ENCODE results near the gene CDKN1A. TPM values are rescaled to one million over a fixed set of nuclear protein-coding genes. Genes with fewer than 3 reads are reported as not detected.
A peak's percentile ranks its signal among the peaks of the same experiment; 100 is the strongest.

The CDKN1A gene
- total RNA-seq, 1 experiment from 2014 or later = 17.4 TPM

- peaks cover 23 to 26% of the 10 kb centered on the region in 2 experiments for H3K4me1 Mint-ChIP-seq
Measured at GRCh38 chr6:36649701-36650484, 28.6 kb upstream of the CDKN1A start.

More at GRCh38 chr6:36649701-36650484, 28.6 kb upstream of the CDKN1A start:
- Histone ChIP-seq H3K18ac (ENCODE audit: insufficient read length, low read depth, low read length) (no peak overlapping the region), H3T11ph (ENCODE audit: low read length) (no peak overlapping the region), H3K27ac (ENCODE audit: insufficient read length, low read depth, low read length) (no peak overlapping the region), H2BK5ac (ENCODE audit: insufficient read length, low read length) (no peak overlapping the region), H3K23me2 (ENCODE audit: insufficient read length, low read depth, low read length, poor library complexity, severe bottlenecking) (no peaks in the 10 kb centered on the region), H2BK20ac (ENCODE audit: low read depth, low read length, poor library complexity, severe bottlenecking) (no peak overlapping the region), H3K27me3 (ENCODE audit: insufficient read depth, low read length) (no peaks in the 10 kb centered on the region), H3K9me3 (ENCODE audit: control insufficient read depth, low read depth, low read length) (no peaks in the 10 kb centered on the region), H4K8ac (replicated peaks; ENCODE audit: insufficient read length, low read depth, low read length) (no peak overlapping the region), H2AFZ (ENCODE audit: low read length) (no peak overlapping the region), H4K20me1 (ENCODE audit: control insufficient read depth, insufficient read depth, insufficient read length) (no peaks in the 10 kb centered on the region), H3K4me2 (ENCODE audit: insufficient read depth, insufficient read length, low read length) (no peak overlapping the region), H3K9ac (ENCODE audit: extremely low read depth, insufficient read length, low read length) (no peak overlapping the region), H2BK15ac (ENCODE audit: low read depth, low read length) (no peak overlapping the region), H3K4me1 (ENCODE audit: insufficient read depth, low read length) (0 out of 2 replicates have a peak, but pooled peaks cover 2% of the 10 kb centered on the region), H3K56ac (ENCODE audit: insufficient read length, low read depth, low read length) (no peak overlapping the region), H3K79me1 (ENCODE audit: insufficient read depth, low read depth, low read length, poor library complexity, severe bottlenecking) (no peaks in the 10 kb centered on the region), H2BK120ac (ENCODE audit: low read depth, low read length, poor library complexity, severe bottlenecking) (no peak overlapping the region), H3K4ac (ENCODE audit: low read depth, low read length) (no peak overlapping the region), H4K91ac (ENCODE audit: insufficient read length, low read depth, low read length) (no peak overlapping the region), H2AK5ac (ENCODE audit: insufficient read length, low read length) (no peak overlapping the region), H4K5ac (ENCODE audit: insufficient read length, low read depth, low read length) (no peak overlapping the region), H3K14ac (ENCODE audit: insufficient read depth, low read length) (0 out of 2 replicates have a peak overlapping the region, but pooled peaks have one; percentile 8), H3K23ac (ENCODE audit: insufficient read length, low read depth, low read length) (no peak overlapping the region), H2BK12ac (ENCODE audit: insufficient read length, low read depth, low read length) (no peak overlapping the region), H3K79me2 (ENCODE audit: insufficient read depth, low read length) (no peaks in the 10 kb centered on the region)
- no CpG with 5 or more reads among the region's 13 CpGs for WGBS (ENCODE audit: extremely low coverage, insufficient read length, low lambda C conversion rate)
- TF ChIP-seq, protein P1, sequence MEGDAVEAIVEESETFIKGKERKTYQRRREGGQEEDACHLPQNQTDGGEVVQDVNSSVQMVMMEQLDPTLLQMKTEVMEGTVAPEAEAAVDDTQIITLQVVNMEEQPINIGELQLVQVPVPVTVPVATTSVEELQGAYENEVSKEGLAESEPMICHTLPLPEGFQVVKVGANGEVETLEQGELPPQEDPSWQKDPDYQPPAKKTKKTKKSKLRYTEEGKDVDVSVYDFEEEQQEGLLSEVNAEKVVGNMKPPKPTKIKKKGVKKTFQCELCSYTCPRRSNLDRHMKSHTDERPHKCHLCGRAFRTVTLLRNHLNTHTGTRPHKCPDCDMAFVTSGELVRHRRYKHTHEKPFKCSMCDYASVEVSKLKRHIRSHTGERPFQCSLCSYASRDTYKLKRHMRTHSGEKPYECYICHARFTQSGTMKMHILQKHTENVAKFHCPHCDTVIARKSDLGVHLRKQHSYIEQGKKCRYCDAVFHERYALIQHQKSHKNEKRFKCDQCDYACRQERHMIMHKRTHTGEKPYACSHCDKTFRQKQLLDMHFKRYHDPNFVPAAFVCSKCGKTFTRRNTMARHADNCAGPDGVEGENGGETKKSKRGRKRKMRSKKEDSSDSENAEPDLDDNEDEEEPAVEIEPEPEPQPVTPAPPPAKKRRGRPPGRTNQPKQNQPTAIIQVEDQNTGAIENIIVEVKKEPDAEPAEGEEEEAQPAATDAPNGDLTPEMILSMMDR (conservative IDR thresholded peaks at IDR 0.05) = no peak
- Mint-ChIP-seq H3K9me3 (no peaks in the 10 kb centered on the region), H3K27me3 (ENCODE audit: low read depth) (peaks cover 6% of the 10 kb centered on the region), H3K4me3 (no peak overlapping the region), H3K36me3 (ENCODE audit: insufficient read depth in 1 of 3, low read depth in 3 of 3) (no peaks in the 10 kb centered on the region), H3K27ac (0 out of 7 replicates have a peak overlapping the region, but pooled peaks of 1 of the 3 experiments have one; percentile 29)
- DNase-seq = no peak

Data from H9 (cell line).